HUES6 (cell line): ENCODE measurements around the gene CRTAC1.

Experiments used
- H3K27ac ChIP-seq: 2 replicates; pipeline ENCODE4 v1.7.0; 2013; ENCODE audit warnings: low read depth, mild to moderate bottlenecking, low read length, inconsistent platforms
- H3K27me3 ChIP-seq: 2 replicates; pipeline ENCODE4 v1.6.1; 2013; ENCODE audit warnings: low read length; ENCODE audit not compliant: control insufficient read depth, insufficient read depth
- H3K36me3 ChIP-seq: 2 replicates; pipeline ENCODE4 v1.6.1; 2013; ENCODE audit warnings: low read length; ENCODE audit not compliant: control insufficient read depth, insufficient read depth
- H3K4me1 ChIP-seq: 2 replicates; pipeline ENCODE4 v1.6.1; 2013; ENCODE audit warnings: low read length; ENCODE audit not compliant: control insufficient read depth, insufficient read depth
- H3K4me3 ChIP-seq: 2 replicates; pipeline ENCODE4 v1.5.1; 2013; ENCODE audit warnings: low read depth, low read length
- H3K9ac ChIP-seq: one replicate; pipeline ENCODE4 v1.6.1; 2013; ENCODE audit warnings: mild to moderate bottlenecking, low read length
- H3K9me3 ChIP-seq: 2 replicates; pipeline ENCODE4 v1.6.1; 2013; ENCODE audit warnings: low read depth, low read length; ENCODE audit not compliant: control insufficient read depth, insufficient read depth

CRTAC1 gene

DNA sequence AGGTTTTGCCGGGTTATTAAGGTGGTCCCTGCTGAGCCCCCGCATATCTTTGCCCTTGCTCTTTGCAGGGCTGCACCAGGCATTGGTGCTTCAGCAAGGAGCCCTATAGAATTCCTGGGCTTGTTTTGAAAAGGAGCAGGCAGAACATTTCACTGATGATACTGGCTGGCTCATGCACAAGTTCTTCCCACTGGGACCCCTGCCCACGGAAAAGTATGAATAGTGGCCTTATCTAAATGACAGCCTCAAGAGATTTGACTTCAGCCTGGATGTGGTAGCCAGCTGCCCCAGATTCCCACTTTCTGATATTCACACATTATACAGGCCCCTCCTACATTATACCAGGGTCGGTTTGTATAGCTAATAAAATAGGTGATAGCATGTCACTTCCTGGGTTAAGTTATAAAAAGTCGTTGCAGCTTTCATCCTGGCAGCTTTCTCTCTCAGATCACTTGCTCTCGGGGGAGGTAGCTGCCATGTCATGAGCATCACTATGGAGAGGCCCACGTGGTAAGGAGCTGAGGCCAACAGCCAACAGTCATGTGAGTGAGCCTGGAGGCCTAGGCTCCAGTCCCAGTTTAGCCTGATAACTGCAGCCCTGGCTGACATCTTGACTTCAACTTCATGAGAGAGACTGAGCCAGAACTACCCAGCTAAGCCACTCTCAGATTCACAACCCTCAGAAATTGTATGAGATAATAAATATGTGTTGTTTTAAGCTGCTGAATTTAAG is 16.8 kb upstream of the CRTAC1 start:
- Histone ChIP-seq H3K4me1 (no peaks in the 10 kb centered on the region), H3K4me3 (no peak overlapping the region), H3K9ac (no peak overlapping the region), H3K27ac (no peak overlapping the region), H3K36me3 (no peaks in the 10 kb centered on the region), H3K27me3 (peaks cover 46% of the 10 kb centered on the region), H3K9me3 (no peaks in the 10 kb centered on the region)

DNA sequence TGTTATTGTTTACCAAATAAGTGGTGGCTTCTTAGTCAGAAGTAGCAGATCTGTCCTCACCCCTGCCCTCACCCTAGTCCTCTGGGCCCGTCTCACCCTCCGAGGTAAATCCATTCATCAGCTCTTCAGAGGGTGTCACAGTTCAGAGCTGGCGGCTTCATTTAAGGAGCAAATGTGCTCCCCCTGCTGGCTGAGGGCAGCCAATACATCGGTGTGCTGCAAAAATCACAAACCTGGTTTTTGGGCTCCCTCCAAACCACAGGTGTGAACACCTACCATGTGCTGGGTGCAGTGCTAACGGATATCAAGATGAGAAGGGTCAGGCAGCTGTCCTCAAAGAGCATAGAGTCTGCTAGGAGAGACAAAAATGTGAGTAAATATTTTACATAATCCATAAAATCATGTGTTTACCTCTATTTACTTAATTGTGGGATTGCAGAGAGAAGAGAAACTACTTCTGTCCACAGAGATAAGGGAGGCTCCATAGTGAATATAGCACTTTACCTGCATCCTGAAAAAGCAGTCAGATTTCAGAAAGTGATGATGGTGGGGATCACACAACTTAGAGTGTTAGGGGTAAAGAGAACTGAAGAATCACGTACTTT is 15.5 kb upstream of the CRTAC1 start:
- H3K9ac ChIP-seq, result no peak overlapping the region
- no peaks in the 10 kb centered on the region for H3K36me3 ChIP-seq
- no peak overlapping the region for H3K4me3 ChIP-seq
- peaks cover 47% of the 10 kb centered on the region for H3K27me3 ChIP-seq
- H3K4me1 ChIP-seq, result no peaks in the 10 kb centered on the region
- H3K27ac ChIP-seq, result no peak overlapping the region
- H3K9me3 ChIP-seq, result no peaks in the 10 kb centered on the region

DNA sequence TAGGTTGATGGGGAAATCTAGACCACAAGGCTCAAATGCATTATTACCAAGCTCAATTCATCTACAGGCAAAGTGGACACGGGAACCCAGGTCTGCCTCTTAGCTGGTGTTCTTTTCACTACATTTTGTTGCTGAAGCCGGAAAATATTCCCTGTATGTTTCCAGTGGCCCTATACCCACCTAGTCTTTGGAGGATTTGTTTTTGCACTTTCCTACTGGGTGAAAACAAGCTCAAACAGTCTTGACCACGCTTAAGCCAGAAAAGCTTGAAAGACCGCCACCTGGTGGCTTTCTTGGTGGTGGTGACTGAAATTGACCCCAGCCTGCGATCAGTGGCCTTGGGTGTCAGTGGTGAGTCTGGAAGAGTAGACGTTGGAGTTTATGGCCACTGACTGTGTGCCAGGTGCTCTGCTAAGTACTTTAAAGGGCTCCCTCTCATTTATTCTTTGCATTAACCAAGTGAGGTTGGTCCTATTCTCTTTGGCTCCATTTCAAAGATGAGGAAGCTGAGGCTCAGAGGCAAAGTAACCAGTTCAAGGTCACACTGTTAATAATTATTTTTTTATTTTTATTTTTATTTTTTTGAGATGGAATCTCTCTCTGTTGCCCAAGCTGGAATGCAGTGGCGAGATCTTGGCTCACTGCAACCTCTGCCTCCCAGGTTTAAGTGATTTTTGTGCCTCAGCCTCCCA is 11.1 kb upstream of the CRTAC1 start:
- Histone ChIP-seq H3K9me3 (no peaks in the 10 kb centered on the region), H3K27me3 (peaks cover 91% of the 10 kb centered on the region), H3K27ac (no peak overlapping the region), H3K9ac (no peak overlapping the region), H3K4me3 (no peak overlapping the region), H3K4me1 (peaks cover 10% of the 10 kb centered on the region), H3K36me3 (no peaks in the 10 kb centered on the region)

DNA sequence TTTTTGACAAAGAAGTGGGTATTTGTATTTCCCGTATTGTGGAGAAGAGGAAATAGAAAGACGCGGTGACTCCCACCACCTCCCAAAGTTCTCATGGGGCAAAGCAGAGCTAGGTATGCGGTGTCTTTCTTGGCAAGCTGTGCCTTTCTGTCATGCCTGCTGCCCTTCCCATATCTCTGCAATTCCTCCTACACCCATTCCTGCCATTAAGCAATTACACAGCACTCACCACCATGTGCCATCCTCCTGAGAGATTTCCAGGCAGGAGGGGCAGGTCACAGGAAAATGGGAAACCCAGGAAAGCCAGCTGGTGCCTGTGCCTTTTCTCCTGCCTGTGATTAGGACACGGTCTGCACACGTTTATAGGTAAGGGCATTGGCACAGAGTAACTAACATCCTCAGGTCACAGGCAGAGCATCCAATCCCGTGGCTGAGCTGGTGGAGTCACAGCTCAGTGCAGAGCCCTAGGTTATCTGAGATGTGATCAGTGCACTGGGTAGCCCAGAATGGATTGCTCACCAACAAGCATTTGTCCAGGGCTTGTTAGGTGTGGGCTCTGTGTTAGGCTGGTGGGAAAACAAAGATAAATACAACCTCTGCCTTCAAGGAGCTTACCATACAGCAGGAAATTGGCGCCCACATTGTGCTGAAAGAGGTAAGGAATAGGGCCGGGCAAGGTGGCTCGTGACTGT is 9.4 kb upstream of the CRTAC1 start:
- Histone ChIP-seq H3K9ac (no peak overlapping the region), H3K4me3 (no peak overlapping the region), H3K27ac (no peak overlapping the region), H3K4me1 (peaks cover 10% of the 10 kb centered on the region), H3K36me3 (no peaks in the 10 kb centered on the region), H3K9me3 (no peaks in the 10 kb centered on the region), H3K27me3 (peaks cover 93% of the 10 kb centered on the region)

GRCh38 chr10:98038288-98038687 is 7.9 kb upstream of the CRTAC1 start:
- no peak overlapping the region for H3K27ac ChIP-seq
- H3K27me3 ChIP-seq, result peaks cover 93% of the 10 kb centered on the region

DNA sequence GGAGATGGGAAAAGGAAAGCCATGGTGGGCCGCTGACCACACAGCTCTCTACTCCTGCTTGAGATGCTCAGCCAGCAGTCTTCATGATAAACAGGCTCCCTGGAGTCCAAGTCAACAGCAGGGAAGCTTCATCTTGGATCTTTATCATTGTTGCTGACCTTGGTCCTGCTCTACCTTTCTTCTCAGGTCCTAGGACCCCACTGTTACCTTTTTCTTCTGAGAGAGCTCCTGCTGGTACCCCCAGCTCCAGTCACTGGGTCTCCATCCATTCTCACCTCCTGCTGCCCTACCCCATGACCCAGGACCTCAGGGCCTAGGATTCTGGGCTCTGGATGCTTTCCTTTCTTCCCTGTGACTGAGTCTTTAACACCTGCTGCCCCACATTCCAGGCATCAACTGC is 5.2 kb upstream of the CRTAC1 start:
- H3K36me3 ChIP-seq, result no peaks in the 10 kb centered on the region
- peaks cover 10% of the 10 kb centered on the region for H3K4me1 ChIP-seq
- H3K27ac ChIP-seq, result no peak overlapping the region
- H3K9ac ChIP-seq, result no peak overlapping the region
- H3K9me3 ChIP-seq, result no peaks in the 10 kb centered on the region
- H3K27me3 ChIP-seq, result peaks cover 100% of the 10 kb centered on the region
- H3K4me3 ChIP-seq, result no peak overlapping the region

More at GRCh38 chr10:98038288-98038687, 7.9 kb upstream of the CRTAC1 start:
- Histone ChIP-seq H3K9me3 (no peaks in the 10 kb centered on the region), H3K9ac (no peak overlapping the region), H3K4me3 (no peak overlapping the region), H3K4me1 (peaks cover 10% of the 10 kb centered on the region), H3K36me3 (no peaks in the 10 kb centered on the region)

- Histone ChIP-seq H3K4me1 (peaks cover 16% of the 10 kb centered on the region), H3K27me3 (peaks cover 97% of the 10 kb centered on the region), H3K4me3 (no peak overlapping the region), H3K9ac (no peak overlapping the region), H3K9me3 (no peaks in the 10 kb centered on the region), H3K36me3 (no peaks in the 10 kb centered on the region), H3K27ac (no peak overlapping the region)
Measured at GRCh38 chr10:98033515-98033914, 3.1 kb upstream of the CRTAC1 start.

DNA sequence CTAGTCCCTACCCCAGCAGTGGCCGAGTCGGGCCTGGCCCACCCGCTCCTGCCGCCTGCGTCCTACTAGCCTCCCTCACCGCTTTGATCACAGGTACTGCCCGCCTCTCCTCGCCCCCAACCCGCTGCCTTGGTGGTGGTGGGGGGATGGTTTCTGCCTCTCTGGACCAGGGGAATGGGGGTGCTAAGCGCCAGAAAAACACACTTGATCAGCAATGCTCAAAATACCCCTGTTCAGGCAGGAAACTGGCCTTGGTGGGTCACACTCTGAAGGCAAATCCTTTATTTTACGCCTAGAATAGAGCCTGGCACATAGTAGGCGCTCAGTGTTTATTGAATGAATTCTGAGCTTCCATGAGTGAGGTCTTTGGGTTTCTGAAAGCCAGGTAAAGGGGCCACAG is 1.0 kb upstream of the CRTAC1 start:
- H3K27me3 ChIP-seq, result peaks cover 92% of the 10 kb centered on the region
- H3K27ac ChIP-seq, result no peak overlapping the region
- peaks cover 11% of the 10 kb centered on the region; the same call in 1 of the 2 replicates for H3K4me1 ChIP-seq
- H3K4me3 ChIP-seq, result peak overlapping the region; percentile 65
- H3K9ac ChIP-seq, result no peak overlapping the region
- H3K36me3 ChIP-seq, result no peaks in the 10 kb centered on the region
- no peaks in the 10 kb centered on the region for H3K9me3 ChIP-seq

DNA sequence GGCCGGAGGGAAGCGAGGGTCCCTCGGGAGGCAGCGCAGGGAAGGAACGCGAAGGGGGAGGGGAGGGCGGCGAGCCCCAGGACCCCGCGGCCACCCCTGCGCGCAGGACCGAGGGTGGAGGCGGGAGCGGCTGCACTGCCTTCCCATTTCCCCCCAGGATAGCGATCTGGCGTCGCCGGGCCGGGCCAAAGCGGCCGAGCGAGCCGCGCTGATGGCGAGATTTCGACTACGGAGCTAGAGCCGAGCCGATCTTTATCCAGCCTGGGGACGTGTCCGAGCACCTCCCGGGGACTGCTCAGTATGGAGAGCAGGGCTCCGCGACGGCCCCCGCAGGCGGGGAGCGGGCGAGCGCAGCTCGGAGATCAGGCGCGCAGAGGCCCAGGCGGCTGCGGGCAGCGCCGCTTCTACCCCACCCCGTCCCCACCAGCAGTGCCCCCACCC is 590 bp upstream of the CRTAC1 start:
- Histone ChIP-seq H3K9me3 (no peaks in the 10 kb centered on the region), H3K27me3 (peaks cover 92% of the 10 kb centered on the region), H3K9ac (no peak overlapping the region), H3K4me1 (peaks cover 15% of the 10 kb centered on the region), H3K36me3 (no peaks in the 10 kb centered on the region), H3K4me3 (peak overlapping the region; percentile 65), H3K27ac (no peak overlapping the region)

- Histone ChIP-seq H3K9ac (no peak overlapping the region), H3K27me3 (peaks cover 86% of the 10 kb centered on the region), H3K4me1 (peaks cover 18% of the 10 kb centered on the region), H3K9me3 (no peaks in the 10 kb centered on the region), H3K4me3 (peak overlapping the region; percentile 65), H3K36me3 (no peaks in the 10 kb centered on the region), H3K27ac (no peak overlapping the region)
Measured at GRCh38 chr10:98029149-98030092, 1.0 kb downstream of the CRTAC1 start.
